Right atrium auricular region (tissue), 2 donors: Measurements from ENCODE around the gene RPL18. TPM values are rescaled to one million over a fixed set of nuclear protein-coding genes. Genes with fewer than 3 reads are reported as not detected.

Experiments used
- DNase-seq: peaks from one replicate; pipeline ENCODE4 v3.0.0-alpha.2; 2019; ENCODE audit warnings: low spot score
- H3K27ac ChIP-seq, 2 donors: fragments of 200-600 bp; sonication (generic); 1 replicate in 1 of 2; 2 replicates in 1 of 2; pipeline ENCODE4 v1.5.1; 2016 to 2019
- H3K27me3 ChIP-seq, 2 donors: fragments of 200-600 bp; sonication (generic); one replicate each; pipeline versions ENCODE4 v1.5.1 to v1.6.0; 2017 to 2019
- H3K36me3 ChIP-seq: fragments of 200-600 bp; sonication (generic); one replicate; pipeline ENCODE4 v1.5.1; 2016
- H3K4me1 ChIP-seq, 2 donors: fragments of 200-600 bp; sonication (generic); one replicate each; pipeline versions ENCODE4 v1.5.1 to v1.6.0; 2017 to 2019
- H3K4me3 ChIP-seq, 2 donors: fragments of 200-600 bp; sonication (generic); 1 replicate in 1 of 2; 2 replicates in 1 of 2; pipeline ENCODE4 v1.5.1; 2017 to 2019; ENCODE audit warnings: mild to moderate bottlenecking in 1 of 2, moderate library complexity in 1 of 2
- H3K9me3 ChIP-seq, 2 donors: fragments of 200-600 bp; sonication (generic); one replicate each; pipeline ENCODE4 v1.5.1; 2019
- CTCF ChIP-seq, 2 donors: fragments of 200-600 bp; sonication (generic); IDR thresholded peaks; one replicate each; pipeline ENCODE4 v1.5.1; 2019; ENCODE audit warnings: antibody characterized with exemption in 2 of 2
- total RNA-seq, 2 donors: library from RNA; depleted of rRNA; stranded (reverse); fragments of >200 nt; gene quantifications; one replicate each; pipeline ENCODE4 v1.1.0, GENCODE V29; 2016

RPL18 gene
- total RNA-seq, 2 donors from 2014 or later, result 846 to 1,334 TPM

GRCh38 chr19:48618278-48618915 is 581 bp downstream of the RPL18 start:
- peaks cover 0 to 62% of the 10 kb centered on the region in 2 donors for H3K4me1 ChIP-seq

DNA sequence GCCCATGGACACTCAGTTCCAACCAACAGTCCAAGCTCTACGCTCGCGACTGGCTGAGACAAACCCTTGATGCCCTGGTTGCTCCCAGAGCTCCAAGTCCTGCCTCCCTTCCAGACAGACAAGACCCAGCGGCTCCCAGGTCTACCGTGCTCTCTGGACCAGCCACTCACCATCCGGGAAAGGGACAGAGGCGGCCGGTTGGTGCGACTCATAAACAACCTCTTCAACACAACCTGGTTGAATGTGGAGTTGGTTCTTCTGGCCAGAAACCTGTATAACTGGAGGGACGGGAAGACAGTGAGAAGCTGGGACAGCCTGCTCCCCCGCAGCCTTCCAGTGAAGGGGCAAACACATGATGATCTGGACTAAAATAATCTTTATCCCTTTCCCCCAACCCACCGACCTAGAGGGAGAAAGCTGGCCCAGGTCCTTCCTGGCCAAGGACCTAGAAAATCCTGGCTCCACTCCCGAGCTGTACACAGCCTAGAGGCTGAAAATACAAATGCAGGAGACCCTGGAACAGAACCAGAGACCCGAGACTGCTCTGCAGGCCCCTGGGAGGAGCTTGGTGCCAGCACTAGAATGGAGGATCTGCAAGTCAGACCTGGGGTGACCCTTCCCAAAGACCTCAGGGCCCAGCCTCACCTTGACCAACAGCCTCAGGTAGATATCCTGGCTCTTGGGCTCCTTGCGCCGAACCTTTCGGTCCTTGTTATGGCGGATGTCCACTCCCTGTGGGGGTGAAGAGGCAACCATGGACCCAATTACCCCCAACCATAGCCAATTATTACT is 1.6 kb downstream of the RPL18 start:
- Histone ChIP-seq H3K27me3 (no peaks in the 10 kb centered on the region), H3K4me3 (peak overlapping the region; percentile 74 to 76), H3K27ac (peak overlapping the region in 1 of 2 donors; percentile 91), H3K36me3 (peaks cover 28% of the 10 kb centered on the region), H3K9me3 (no peaks in the 10 kb centered on the region), H3K4me1 (peaks cover 0 to 57% of the 10 kb centered on the region in 2 donors)
- DNase-seq, result no peak
- TF ChIP-seq CTCF (IDR thresholded peaks at IDR 0.05), result no peak

More at GRCh38 chr19:48618278-48618915, 581 bp downstream of the RPL18 start:
- peaks cover 28% of the 10 kb centered on the region for H3K36me3 ChIP-seq
- no peaks in the 10 kb centered on the region for H3K27me3 ChIP-seq
- peak overlapping the region; percentile 91 to 95 for H3K27ac ChIP-seq
- H3K4me3 ChIP-seq, result peak overlapping the region; percentile 74 to 76
- DNase-seq, result no peak
- H3K9me3 ChIP-seq, result no peaks in the 10 kb centered on the region
- no peak for TF ChIP-seq CTCF (IDR thresholded peaks at IDR 0.05)

DNA sequence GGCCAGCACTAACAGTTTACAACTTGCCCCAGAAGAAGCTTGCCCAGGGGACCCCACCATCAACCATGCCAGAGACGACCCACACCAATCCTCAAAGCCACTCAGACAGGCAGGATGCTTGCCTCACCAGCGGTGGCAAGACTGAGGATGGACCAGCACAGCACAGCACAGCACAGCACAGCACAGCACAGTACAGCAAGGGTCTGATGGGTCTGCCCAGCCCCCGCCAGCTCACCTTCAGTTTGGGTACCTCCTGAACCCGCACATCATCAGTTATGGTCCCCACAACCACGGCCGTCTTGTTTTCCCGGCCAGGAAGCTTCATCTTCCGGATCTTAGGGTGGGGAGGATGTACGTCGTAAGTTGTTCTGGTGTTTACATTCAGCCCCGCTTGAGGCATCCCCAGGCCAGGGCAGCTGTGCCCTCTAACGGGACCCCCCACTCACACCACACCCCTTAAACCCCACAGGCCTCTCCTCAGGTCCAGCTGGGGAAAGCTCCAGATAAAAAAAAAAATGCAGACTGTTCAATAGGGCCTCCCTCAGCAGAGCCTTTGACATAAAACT is 2.4 kb downstream of the RPL18 start:
- no peaks in the 10 kb centered on the region for H3K27me3 ChIP-seq
- DNase-seq, result no peak
- no peak overlapping the region for H3K4me3 ChIP-seq
- H3K36me3 ChIP-seq, result peaks cover 28% of the 10 kb centered on the region
- peaks cover 0 to 57% of the 10 kb centered on the region in 2 donors for H3K4me1 ChIP-seq
- no peak for TF ChIP-seq CTCF (IDR thresholded peaks at IDR 0.05)
- no peaks in the 10 kb centered on the region for H3K9me3 ChIP-seq
- no peak overlapping the region for H3K27ac ChIP-seq

- Histone ChIP-seq H3K27ac (no peak overlapping the region), H3K27me3 (no peaks in the 10 kb centered on the region), H3K4me1 (peaks cover 0 to 57% of the 10 kb centered on the region in 2 donors), H3K4me3 (no peak overlapping the region), H3K9me3 (no peaks in the 10 kb centered on the region), H3K36me3 (peaks cover 28% of the 10 kb centered on the region)
- no peak for TF ChIP-seq CTCF (IDR thresholded peaks at IDR 0.05)
- no peak for DNase-seq
These were observed 2.9 kb downstream of the RPL18 start for GRCh38 chr19:48616041-48616436.

DNA sequence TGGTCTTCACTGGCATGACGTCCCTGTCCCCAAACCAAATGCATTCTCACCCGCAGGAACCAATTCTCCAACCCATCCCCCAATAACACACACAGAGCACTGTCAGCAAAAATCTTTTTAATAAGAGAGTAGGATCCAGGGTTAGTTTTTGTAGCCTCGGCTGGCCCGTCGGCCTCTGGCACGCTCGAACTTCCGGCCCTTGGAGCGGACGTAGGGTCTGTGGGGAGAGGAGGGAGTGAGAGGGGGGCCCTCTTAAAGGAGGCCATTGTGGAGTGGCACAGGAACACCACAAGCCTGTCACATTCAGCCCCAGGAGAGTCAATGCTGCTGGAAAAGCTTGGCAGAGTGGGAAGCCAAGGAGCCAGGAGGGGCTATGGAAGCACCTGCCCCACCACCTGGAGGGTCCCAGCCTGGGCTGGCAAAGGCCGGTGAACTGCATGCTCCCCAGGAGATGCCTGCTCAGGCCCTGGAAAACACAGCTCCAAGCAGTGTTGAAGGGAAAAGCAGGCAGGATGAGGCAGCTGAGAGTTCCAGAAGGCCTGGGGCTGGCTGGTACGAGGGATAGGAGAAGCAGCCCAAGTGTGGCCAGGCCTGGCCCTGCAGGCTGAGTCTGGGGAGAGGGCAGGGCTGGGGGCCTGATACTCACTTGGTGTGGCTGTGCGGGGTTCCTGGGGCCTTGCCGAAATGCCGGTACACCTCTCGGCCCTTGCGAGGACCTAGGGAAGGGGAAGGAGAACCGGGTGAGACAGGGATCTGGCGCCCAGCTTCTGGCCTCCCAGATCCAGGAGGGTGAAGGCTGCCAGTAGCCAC is 3.5 kb downstream of the RPL18 start:
- no peak overlapping the region for H3K4me3 ChIP-seq
- DNase-seq, result no peak
- H3K4me1 ChIP-seq, result peaks cover 0 to 57% of the 10 kb centered on the region in 2 donors
- TF ChIP-seq CTCF (IDR thresholded peaks at IDR 0.05), result no peak
- no peaks in the 10 kb centered on the region for H3K27me3 ChIP-seq
- H3K36me3 ChIP-seq, result peaks cover 28% of the 10 kb centered on the region
- no peak overlapping the region for H3K27ac ChIP-seq
- H3K9me3 ChIP-seq, result no peaks in the 10 kb centered on the region
